ENCODE measurements around the gene PDE5A. TPM values are rescaled to one million over a fixed set of nuclear protein-coding genes. Genes with fewer than 3 reads are reported as not detected.
A peak's percentile ranks its signal among the peaks of the same experiment; 100 is the strongest.

The PDE5A gene
- total RNA-seq, 1 donor from 2014 or later, result 0.91 TPM

DNA sequence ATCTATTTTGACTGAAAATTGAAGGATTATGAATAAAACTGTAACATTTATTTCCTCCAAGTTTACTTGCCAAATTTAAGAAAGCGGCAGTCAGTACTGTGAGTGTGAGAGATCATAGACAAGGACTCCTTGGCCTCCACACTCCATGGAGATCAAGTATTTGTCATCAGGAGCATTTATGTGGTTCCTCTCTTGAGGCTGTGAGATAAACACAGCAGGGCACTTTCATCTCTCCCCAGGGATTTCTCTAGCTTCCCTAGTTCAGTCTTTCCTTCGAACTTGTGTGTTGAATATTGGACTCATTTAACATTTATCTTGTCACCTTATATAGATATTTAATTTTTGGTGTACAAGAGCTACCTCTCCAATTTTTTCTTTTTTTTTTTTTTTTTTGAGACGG is 40.8 kb downstream of the PDE5A start:
- DNase-seq (ENCODE audit: low read depth), result peak; percentile 7

DNA sequence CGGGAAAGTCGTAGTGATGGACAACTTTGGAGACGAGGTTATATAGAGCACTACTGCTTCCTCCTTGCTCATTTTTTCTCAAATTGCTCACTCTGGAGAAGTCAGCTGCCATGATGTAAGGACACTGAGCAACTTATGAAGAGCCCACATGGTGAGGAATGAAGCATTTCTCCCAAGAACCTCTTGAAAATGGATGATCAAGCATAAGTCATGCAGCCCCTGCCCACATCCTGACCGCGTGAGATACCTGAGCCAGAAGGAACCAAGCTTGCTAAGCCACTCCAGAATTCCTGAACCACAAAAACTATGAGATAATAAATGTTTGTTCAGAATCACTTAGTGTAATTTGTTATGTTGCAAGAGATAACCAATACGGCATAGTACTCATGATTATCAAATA is 42.8 kb downstream of the PDE5A start:
- DNase-seq (ENCODE audit: low read depth), result no peak

- DNase-seq (ENCODE audit: low read depth), result no peak
Measured at GRCh38 chr4:119581190-119581873, 47.3 kb downstream of the PDE5A start.

- DNase-seq (ENCODE audit: low read depth), result no peak
Measured at GRCh38 chr4:119580293-119580692, 48.3 kb downstream of the PDE5A start.

DNA sequence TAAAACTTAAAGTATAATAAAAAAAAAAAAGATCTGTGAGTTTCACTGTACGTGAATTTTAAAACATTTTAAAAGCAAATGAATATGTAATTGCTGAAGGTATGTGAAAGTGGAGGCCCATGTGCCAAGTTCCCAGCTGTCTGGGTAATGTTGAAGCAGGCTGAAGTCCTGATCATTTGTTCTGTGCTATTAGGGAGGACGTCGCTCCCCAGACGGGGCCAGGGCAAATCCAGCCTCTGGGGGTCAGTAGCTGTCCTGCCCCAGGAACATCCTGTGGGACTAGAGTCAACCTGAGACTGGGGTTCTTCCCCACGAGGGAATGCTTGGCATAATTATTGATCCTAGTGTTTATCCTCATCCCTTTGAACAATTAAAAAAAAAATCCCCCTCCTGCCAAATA is 48.8 kb downstream of the PDE5A start:
- no peak for DNase-seq (ENCODE audit: low read depth)

- DNase-seq (ENCODE audit: low read depth), result peak; percentile 53
Measured at GRCh38 chr4:119570401-119570800, 58.2 kb downstream of the PDE5A start.

DNA sequence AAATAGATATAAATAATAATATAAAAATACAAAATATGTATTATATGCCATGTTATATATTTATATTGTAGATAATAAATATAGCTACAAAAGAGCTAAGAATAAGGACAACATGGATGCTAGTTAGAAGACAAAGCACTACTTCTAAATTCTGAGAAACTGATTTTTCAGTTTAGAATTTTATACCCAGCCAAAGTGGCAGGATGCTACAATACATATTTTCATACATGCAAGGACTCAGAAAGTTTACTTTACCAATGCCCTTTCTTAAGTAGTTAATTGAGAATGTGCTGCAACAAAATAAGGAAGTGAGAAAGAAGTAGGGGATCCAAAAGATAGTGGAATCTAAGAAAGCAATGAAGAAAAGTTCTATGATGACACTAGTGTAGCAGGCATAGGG is 64.5 kb downstream of the PDE5A start:
- DNase-seq (ENCODE audit: low read depth), result no peak

GRCh38 chr4:119559044-119559647 is 69.5 kb downstream of the PDE5A start:
- DNase-seq (ENCODE audit: low read depth), result peak; percentile 63

GRCh38 chr4:119550857-119551532 is 77.6 kb downstream of the PDE5A start:
- peak; percentile 28 for DNase-seq (ENCODE audit: low read depth)

- DNase-seq (ENCODE audit: low read depth), result no peak
Measured at GRCh38 chr4:119549639-119550038, 79.0 kb downstream of the PDE5A start.

DNA sequence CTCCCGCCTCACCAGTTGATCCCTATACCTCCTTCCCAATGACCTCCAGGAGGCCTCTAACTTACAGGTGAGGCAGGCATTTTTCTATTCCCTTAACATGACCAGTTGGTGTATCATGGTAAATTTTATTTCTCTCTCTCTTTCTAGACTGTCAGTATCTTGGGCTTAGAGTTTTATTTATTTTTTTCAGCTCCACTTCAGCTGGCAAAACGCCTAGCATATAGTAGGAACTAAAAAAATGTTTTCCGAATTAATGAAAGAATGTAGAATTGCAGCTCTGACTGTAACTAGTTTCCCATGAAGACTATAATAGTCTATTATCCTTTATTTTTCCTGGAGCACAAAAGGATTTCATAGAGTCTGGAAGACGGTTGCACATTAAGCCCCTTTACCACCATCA is 84.8 kb downstream of the PDE5A start:
- DNase-seq (ENCODE audit: low read depth), result no peak

GRCh38 chr4:119543187-119543586 is 85.4 kb downstream of the PDE5A start:
- DNase-seq (ENCODE audit: low read depth), result no peak

GRCh38 chr4:119540249-119540648 is 88.4 kb downstream of the PDE5A start:
- peak; percentile 74 for DNase-seq (ENCODE audit: low read depth)

- DNase-seq (ENCODE audit: low read depth), result no peak
Measured at GRCh38 chr4:119537586-119537985, 91.0 kb downstream of the PDE5A start.

DNA sequence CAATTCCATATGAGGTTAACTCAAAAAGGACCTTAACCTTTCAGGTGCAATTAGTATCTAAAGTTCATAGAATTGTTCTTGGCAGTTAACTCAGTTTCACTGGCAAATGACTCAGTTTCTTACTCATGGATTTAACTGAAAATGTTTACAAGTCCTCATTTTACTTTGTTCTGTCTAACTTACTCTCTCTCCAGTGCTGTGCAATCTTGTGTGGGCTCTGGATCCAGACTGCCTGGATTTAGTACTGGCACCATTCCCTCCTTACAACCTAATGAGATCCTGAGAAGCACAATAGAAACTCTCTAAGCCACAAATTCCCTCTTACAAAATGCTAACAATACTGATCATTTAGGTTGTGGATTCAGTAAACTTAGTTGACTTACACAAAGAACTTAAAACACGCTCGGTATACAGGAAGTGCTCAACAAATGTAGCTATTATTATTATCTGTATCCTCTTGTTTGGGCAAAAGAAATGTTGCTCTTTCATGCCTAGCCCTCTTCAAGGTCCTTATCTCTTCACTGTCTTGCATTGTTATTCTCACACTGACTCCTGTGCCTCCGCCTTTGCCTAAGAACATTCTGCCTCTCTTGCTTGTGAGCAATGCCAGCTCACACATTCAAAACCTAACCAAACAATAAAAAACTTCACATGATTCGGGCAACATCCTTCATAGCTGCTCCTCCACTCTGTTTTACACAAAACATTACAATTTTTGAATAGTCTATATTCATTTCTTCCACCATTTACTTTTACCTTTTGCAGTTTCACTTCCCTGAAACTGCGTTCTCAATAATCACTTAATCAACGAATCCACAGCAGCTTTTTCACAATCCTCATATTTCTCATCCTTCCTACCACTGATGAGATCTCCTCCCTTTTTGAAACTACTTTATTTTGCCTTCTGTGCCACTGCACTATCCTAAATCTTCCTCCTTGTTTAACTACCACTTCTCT is 91.8 kb downstream of the PDE5A start:
- no peak for DNase-seq (ENCODE audit: low read depth)

DNA sequence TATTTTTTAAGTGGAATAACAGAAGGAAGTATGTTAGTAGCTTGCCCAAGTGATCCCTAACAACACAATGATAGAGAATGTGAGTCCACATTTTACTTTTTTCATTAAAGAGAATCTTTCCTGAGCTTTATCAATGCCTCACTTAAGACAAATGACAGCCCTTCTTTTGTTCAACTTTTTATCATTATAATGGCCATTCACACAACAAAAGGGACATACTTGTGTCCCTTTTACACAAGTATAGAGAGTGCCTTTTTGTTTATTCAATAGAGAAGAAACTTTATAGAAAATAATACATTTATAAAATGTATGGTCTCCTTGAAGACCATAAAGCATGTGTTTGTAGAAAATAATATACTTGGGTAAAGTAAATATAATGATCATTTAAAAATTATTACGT is 96.3 kb downstream of the PDE5A start:
- no peak for DNase-seq (ENCODE audit: low read depth)

- DNase-seq (ENCODE audit: low read depth), result no peak
Measured at GRCh38 chr4:119529788-119530187, 98.8 kb downstream of the PDE5A start.

DNA sequence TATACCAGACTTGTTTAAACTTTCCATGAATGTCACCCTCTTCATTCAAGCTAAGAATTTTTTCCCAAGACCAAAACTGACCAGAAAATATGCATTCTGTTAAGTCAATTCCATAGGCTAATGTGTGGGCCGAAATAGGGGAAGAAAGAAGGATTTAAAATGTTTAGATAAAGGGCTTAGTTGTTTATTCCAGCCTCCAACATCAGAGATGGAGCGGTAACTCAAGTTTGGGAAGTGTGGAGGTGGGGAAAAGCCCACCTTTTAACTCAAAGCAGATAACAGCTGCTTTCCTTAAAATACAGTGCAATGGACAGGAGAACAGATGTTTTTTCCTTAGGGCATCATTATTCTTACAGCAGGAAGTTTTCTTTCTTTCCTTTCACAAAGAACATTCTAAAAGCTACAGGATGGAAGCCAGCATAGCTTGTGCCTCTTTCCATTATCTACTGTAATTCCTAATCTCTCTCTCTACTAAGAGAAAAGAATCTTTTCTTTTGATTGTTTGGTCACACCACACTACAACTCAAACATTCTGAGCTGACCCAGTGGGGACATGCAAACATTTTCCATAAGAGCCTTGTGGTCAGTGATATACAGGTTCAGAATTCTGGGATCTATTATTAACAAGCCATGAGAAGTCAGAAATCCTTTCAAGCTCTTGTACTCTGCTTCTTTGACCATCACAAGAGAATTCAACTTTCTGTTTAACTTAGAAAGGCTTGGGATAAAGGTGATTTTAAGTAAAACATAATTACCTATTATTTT is 101.6 kb downstream of the PDE5A start:
- peak; percentile 5 for DNase-seq (ENCODE audit: low read depth)

GRCh38 chr4:119525771-119526712 is 102.6 kb downstream of the PDE5A start:
- DNase-seq (ENCODE audit: low read depth), result no peak

Measured in myocyte (in vitro differentiated cells).